ENCODE data around the gene TRIM41.

DNA sequence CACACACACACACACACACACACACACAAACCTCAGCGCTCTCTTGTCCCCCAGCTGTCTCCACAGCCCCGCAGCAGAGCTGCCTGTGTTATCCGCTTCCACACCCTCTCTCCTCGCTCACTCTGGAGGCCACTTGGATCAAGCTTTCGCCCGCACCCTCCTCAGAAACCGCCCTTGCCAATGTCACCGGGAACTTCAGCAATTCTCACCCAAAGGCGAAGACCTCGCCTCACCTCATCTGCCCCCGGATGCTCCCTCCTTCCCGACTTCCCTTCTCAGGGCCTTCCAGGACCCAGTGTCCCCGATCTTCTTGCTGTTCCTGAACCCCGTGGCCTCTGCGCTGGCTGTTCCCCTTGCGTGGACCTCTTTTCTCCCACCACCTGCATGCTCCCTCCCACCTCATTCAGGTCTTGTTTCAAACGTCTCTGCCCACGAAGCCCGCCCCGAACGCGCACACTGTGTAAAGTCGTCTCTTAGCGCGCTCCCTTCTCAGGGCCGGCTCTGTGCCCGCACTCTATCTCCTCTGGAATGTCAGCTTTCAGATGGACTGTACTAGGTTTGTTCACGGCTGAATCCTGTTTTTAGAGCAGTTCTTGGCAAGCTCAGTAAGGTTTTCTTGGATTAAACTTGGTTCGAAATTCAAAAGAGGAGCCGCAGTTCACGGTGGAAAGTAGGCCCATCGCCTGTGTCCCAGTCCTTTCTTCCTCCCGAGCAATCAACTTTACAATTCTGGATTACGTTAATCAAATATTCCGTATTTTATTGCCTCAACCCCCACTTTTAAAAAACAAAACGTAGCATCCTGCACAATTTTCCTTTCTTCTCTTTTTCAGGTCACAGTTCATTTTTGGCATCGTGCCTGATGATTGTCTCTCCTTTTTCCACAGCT, 17.1 kb upstream of the TRIM41 start:
- TF ChIP-seq, protein P1, sequence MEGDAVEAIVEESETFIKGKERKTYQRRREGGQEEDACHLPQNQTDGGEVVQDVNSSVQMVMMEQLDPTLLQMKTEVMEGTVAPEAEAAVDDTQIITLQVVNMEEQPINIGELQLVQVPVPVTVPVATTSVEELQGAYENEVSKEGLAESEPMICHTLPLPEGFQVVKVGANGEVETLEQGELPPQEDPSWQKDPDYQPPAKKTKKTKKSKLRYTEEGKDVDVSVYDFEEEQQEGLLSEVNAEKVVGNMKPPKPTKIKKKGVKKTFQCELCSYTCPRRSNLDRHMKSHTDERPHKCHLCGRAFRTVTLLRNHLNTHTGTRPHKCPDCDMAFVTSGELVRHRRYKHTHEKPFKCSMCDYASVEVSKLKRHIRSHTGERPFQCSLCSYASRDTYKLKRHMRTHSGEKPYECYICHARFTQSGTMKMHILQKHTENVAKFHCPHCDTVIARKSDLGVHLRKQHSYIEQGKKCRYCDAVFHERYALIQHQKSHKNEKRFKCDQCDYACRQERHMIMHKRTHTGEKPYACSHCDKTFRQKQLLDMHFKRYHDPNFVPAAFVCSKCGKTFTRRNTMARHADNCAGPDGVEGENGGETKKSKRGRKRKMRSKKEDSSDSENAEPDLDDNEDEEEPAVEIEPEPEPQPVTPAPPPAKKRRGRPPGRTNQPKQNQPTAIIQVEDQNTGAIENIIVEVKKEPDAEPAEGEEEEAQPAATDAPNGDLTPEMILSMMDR (IDR thresholded peaks at IDR 0.05), result no peak
- no peak for TF ChIP-seq POLR2A (IDR thresholded peaks at IDR 0.05)

Data from prostate gland (tissue), 2 donors.